GM23248 (cell line): ENCODE data around the gene CCDC158.

Experiments used
- EZH2 ChIP-seq: fragments of 200-600 bp; sonication (generic); IDR thresholded peaks from 2 replicates; pipeline ENCODE4 v1.6.1; 2018; ENCODE audit warnings: antibody characterized with exemption, mild to moderate bottlenecking; ENCODE audit not compliant: insufficient read depth, poor library complexity, severe bottlenecking
- EZH2phosphoT487 ChIP-seq: fragments of 200-600 bp; sonication (generic); IDR thresholded peaks from 2 replicates; pipeline ENCODE4 v1.6.1; 2018; ENCODE audit warnings: antibody characterized with exemption, moderate library complexity, mild to moderate bottlenecking, low read depth; ENCODE audit not compliant: insufficient read depth

DNA sequence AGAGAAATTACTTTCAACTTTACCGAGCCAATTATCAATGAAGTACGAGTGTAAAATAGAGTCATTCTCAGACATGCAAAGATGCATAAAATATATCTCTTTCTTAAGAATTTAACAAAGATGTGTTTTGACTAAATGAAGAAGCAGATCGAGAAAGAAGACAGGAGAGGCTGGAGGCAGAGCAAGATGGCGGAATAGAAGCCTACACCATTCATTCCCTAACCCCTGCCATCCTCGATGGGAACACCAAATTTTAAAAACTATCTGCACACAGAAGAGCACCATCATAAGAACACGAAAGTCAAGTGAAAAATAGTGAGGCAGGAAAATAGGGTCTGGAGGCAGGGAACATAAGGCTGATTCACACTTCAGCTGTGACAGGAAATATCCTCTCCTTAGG is 35.0 kb downstream of the CCDC158 start:
- TF ChIP-seq EZH2 (no peak), EZH2phosphoT487 (no peak)
